ENCODE measurements around the gene RHOA.
"Not testable (repeated sequence)": the region's sequence is repeated elsewhere in the genome, so short reads cannot be mapped to it uniquely, and the experiment has no call there.

RHOA gene

DNA sequence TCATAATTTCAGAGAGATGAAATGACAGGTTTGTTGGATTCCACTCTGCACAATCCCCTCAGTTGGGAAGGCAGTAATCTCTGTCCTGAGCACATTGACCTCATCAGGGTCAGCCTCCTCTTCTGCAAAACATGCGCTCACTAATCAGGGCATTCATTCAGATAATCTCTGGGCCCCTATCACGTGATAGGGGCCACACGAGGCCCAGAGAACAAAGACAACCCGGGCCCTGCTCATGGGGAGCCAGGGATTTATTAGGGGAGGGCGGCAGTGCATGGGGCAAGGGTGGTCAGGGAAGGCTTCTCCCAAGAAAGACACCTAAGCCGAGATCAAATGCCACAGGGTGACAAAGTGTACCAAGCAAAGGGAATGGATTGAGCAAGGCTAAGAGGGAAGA, 1.6 kb upstream of the RHOA start:
- DNase-seq (ENCODE audit: insufficient read length, low spot score) (no peak), FAIRE-seq (no peak)
- TF ChIP-seq SPI1 (IDR thresholded peaks at IDR 0.05; ENCODE audit: low read depth, low read length), result no peak
- TF ChIP-seq POLR2A (IDR thresholded peaks at IDR 0.05; ENCODE audit: low read depth, low read length), result no peak
- no peak for TF ChIP-seq PAX5 (IDR thresholded peaks at IDR 0.05; ENCODE audit: insufficient read depth, low read length, severe bottlenecking)
- no peak for TF ChIP-seq TAF1 (IDR thresholded peaks at IDR 0.05; ENCODE audit: low read depth, low read length)
- no peak for TF ChIP-seq POU2F2 (IDR thresholded peaks at IDR 0.05; ENCODE audit: low read depth, low read length)
- TF ChIP-seq POLR2AphosphoS5 (IDR thresholded peaks at IDR 0.05; ENCODE audit: low read depth, low read length), result no peak

DNA sequence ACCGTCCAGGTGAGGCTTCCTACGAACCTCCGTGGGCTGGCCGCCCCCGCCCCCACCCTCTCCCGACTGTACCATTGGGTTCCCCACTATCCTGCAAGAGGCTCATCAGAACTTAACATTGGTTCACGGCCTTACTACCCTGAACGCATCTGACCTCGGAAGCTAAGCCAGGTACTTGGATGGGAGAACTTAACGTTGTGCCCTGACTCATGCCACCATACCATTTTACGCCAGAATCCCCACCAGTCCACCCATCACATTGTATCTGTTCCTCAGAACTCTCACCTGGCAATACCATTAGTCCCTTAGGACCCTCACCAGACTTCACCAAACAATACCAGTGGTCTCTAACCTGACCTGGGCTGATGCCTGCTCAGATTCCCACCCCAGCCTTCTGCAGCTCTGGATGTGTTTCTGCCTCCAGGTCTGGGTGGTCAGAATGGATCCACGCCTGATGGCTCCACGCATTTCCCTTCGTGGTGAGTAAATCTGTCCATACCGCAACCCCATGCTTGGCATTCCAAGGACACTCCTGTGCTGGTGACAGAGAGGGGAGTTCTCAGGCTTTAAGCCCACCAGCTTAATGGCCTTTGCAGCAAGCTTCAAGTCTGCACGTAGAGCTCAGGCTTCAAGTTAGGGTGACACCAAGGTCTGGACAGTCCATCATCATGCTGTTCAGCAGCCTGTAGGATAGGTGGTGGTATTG, 1.0 kb upstream of the RHOA start:
- TF ChIP-seq TAF1 (IDR thresholded peaks at IDR 0.05; ENCODE audit: low read depth, low read length), result no peak
- no peak for TF ChIP-seq POU2F2 (IDR thresholded peaks at IDR 0.05; ENCODE audit: low read depth, low read length)
- TF ChIP-seq POLR2AphosphoS5 (IDR thresholded peaks at IDR 0.05; ENCODE audit: low read depth, low read length), result no peak
- TF ChIP-seq SPI1 (IDR thresholded peaks at IDR 0.05; ENCODE audit: low read depth, low read length), result no peak
- no peak for TF ChIP-seq POLR2A (IDR thresholded peaks at IDR 0.05; ENCODE audit: low read depth, low read length)
- TF ChIP-seq PAX5 (IDR thresholded peaks at IDR 0.05; ENCODE audit: insufficient read depth, low read length, severe bottlenecking), result no peak
- DNase-seq (ENCODE audit: insufficient read length, low spot score) (no peak), FAIRE-seq (no peak)

DNA sequence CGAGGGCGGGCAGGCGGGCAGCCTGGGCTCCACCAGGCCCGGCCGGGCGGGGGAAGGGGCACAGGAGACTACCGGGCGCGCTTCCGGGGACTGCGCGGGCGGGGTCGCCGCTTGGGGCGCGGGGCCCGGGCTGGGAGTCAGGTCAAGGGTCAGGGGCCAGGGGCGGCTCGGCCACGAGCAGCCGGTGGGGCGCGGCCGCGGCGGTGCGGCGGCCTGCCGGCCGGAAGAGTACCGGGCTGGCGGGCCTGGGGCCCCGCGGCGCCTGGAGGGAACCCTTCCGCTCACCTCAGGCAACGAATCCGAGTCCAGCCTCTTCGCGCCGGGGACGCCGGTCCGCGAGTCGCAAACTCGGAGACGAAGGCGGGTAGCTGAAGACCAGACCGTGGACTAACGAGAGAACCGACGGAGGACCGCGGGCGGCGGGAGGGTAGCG, 225 bp downstream of the RHOA start:
- TF ChIP-seq POLR2AphosphoS5 (IDR thresholded peaks at IDR 0.05; ENCODE audit: low read depth, low read length) (no peak), SPI1 (IDR thresholded peaks at IDR 0.05; ENCODE audit: low read depth, low read length) (no peak), PAX5 (IDR thresholded peaks at IDR 0.05; ENCODE audit: insufficient read depth, low read length, severe bottlenecking) (no peak), POLR2A (IDR thresholded peaks at IDR 0.05; ENCODE audit: low read depth, low read length) (no peak), POU2F2 (IDR thresholded peaks at IDR 0.05; ENCODE audit: low read depth, low read length) (no peak), TAF1 (IDR thresholded peaks at IDR 0.05; ENCODE audit: low read depth, low read length) (no peak)
- DNase-seq (ENCODE audit: insufficient read length, low spot score) (no peak), FAIRE-seq (no peak)

DNA sequence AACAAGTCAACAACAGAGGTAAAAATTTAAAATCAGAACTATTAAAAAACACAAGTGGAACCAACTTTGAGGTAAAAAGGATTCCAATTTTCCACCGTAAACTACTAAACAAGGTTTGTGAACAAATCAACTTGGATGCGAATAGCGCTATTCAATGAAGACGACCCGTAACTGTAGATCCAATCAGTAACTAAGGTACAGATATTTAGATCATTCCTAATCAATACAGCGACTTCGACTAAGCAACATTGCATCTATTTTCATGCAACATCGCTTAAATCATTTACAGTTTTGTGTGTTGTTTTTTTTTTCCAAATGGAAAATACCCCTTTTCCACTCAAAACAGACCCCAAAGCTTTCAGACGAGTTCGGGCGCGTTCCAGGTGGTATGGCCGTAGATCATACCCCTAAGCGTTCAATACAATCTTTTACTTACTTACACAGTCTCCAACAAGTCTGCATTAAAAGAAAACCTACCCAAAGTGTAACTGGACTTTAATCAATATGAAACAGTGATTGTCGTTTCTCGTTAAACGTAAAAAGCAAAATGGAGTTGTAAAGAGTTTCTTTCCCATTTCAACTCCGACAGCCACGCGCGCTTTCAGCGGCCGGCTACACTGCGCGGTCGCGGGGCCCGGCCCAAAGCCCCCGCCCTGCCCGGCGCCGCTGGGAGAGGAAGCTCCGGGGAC, 786 bp downstream of the RHOA start:
- DNase-seq (ENCODE audit: insufficient read length, low spot score) (no peak), FAIRE-seq (no peak)
- TF ChIP-seq SPI1 (IDR thresholded peaks at IDR 0.05; ENCODE audit: low read depth, low read length), result no peak
- TF ChIP-seq POLR2A (IDR thresholded peaks at IDR 0.05; ENCODE audit: low read depth, low read length), result no peak
- no peak for TF ChIP-seq POU2F2 (IDR thresholded peaks at IDR 0.05; ENCODE audit: low read depth, low read length)
- no peak for TF ChIP-seq TAF1 (IDR thresholded peaks at IDR 0.05; ENCODE audit: low read depth, low read length)
- no peak for TF ChIP-seq POLR2AphosphoS5 (IDR thresholded peaks at IDR 0.05; ENCODE audit: low read depth, low read length)
- no peak for TF ChIP-seq PAX5 (IDR thresholded peaks at IDR 0.05; ENCODE audit: insufficient read depth, low read length, severe bottlenecking)

DNA sequence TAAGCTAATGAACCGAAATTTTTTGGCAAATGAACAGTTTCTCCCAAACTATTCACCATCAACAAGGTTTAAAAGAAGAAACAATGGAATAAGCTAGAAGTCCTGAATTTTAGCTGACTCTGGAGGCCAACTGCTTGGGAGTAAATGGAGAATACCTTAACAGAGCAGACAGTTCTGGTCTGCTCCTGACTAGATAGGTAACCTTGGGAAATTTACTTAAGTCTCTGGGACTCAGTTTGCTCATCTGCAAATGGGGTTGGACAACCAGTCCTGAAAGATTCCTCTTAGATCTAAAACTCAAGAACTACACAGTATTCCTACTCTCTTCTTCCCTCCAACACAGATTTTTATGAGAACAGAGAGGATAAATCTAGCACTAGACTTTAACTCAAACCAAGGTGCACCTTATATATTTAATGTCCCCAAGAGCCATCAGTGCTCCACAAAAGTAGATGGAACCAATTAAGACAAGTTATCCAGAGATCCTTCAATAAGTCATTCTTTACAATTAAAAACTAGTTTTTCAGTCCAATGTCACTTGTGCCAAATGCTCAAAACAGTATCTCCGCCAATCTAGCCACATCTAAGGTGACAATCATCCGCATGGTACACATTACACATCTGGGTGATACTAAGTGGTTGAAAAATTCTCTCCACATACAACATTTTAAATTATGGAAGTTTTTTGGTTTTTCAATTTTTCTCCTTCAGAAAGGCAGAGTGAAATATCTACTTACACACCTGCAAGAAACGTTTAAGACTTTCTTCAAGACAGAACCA, 1.5 kb downstream of the RHOA start:
- DNase-seq (ENCODE audit: insufficient read length, low spot score), result no peak
- no peak for FAIRE-seq
- TF ChIP-seq POLR2A (IDR thresholded peaks at IDR 0.05; ENCODE audit: low read depth, low read length) (no peak), POU2F2 (IDR thresholded peaks at IDR 0.05; ENCODE audit: low read depth, low read length) (no peak), TAF1 (IDR thresholded peaks at IDR 0.05; ENCODE audit: low read depth, low read length) (no peak), POLR2AphosphoS5 (IDR thresholded peaks at IDR 0.05; ENCODE audit: low read depth, low read length) (no peak), PAX5 (IDR thresholded peaks at IDR 0.05; ENCODE audit: insufficient read depth, low read length, severe bottlenecking) (no peak), SPI1 (IDR thresholded peaks at IDR 0.05; ENCODE audit: low read depth, low read length) (no peak)

DNA sequence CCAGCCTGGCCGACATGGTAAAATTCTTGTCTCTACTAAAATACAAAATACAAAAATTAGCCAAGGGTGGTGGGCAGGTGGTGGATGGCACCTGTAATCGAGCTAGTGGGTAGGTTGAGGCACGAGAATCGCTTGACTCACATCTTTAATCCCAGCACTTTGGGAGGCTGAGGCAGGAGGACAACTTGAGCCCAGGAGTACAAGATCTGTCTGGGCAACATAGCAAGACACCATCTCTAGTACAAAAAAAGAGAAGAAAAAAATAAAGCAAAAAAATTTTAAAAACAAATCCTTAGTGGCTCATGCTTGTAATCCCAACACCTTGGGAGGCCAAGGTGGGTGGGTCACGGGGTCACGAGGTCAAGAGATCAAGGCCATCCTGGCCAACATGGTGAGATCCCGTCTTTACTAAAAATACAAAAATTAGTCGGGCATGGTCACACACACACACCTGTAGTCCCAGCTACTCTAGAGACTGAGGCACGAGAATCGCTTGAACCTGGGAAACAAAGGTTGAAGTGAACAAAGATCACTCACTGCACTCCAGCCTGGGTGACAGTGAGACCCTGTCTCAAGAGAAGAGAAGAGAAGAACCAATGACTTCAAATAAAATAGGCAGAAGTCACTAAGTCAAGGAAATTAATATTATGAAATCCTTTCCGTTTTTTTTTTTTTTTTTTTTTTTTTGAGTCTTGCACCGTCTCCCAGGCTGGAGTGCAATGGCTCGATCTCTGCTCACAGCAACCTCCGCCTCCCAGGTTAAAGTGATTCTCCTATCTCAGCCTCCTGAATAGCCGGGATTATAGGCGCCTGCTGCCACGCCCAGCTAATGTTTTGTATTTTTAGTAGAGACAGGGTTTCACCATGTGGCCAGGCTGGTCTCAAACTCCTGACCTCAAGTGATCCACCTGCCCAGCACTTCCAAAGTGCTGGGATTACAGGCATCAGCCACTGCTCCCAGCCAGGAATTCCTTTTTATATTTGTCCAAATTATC, 4.9 kb downstream of the RHOA start:
- DNase-seq (ENCODE audit: insufficient read length, low spot score), result no peak
- no peak for FAIRE-seq

DNA sequence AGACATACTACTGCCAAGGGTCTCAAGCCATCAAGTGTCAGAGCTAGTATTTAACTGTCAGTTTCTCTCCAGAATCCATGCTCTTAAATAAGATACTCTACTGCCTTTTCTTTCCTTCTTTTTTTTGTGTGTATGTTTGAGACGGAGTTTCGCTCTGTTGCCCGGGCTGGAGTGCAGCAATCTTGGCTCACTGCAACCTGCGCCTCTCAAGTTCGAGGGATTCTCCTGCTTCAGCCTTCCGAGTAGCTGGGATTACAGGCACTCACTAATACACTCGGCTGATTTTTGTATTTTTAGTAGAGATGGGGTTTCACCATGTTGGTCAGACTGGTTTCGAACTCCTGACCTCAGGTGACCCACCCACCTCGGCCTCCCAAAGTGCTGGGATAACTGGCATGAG, 6.2 kb downstream of the RHOA start:
- not testable (repeated sequence) for DNase-seq (ENCODE audit: insufficient read length, low spot score); FAIRE-seq

More for the DNA sequence above, 4.9 kb downstream of the RHOA start:
- TF ChIP-seq POLR2A (IDR thresholded peaks at IDR 0.05; ENCODE audit: low read depth, low read length), result no peak
- no peak for TF ChIP-seq POLR2AphosphoS5 (IDR thresholded peaks at IDR 0.05; ENCODE audit: low read depth, low read length)
- TF ChIP-seq SPI1 (IDR thresholded peaks at IDR 0.05; ENCODE audit: low read depth, low read length), result no peak
- TF ChIP-seq TAF1 (IDR thresholded peaks at IDR 0.05; ENCODE audit: low read depth, low read length), result no peak
- no peak for TF ChIP-seq POU2F2 (IDR thresholded peaks at IDR 0.05; ENCODE audit: low read depth, low read length)
- TF ChIP-seq PAX5 (IDR thresholded peaks at IDR 0.05; ENCODE audit: insufficient read depth, low read length, severe bottlenecking), result no peak

DNA sequence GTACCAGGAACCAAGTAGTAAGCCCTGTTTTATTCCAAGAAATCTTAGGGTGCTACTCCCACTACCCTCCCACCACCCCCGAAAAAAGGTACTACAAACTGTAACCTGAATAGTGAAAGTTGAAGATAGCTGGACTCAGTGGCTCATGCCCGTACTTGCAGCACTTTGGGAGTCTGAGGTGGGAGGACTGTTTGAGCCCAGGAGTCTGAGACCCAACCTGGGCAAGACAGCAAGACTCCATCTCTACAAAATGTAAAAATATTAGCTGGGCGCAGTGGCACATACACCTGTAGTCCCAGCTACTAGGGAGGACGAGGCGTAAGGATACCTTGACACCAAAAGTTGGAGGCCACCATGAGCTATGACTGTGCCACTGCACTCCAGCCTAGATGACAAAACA, 7.9 kb downstream of the RHOA start:
- DNase-seq (ENCODE audit: insufficient read length, low spot score), result no peak
- TF ChIP-seq SPI1 (IDR thresholded peaks at IDR 0.05; ENCODE audit: low read depth, low read length) (no peak), POLR2AphosphoS5 (IDR thresholded peaks at IDR 0.05; ENCODE audit: low read depth, low read length) (no peak), POLR2A (IDR thresholded peaks at IDR 0.05; ENCODE audit: low read depth, low read length) (no peak), POU2F2 (IDR thresholded peaks at IDR 0.05; ENCODE audit: low read depth, low read length) (no peak), PAX5 (IDR thresholded peaks at IDR 0.05; ENCODE audit: insufficient read depth, low read length, severe bottlenecking) (no peak), TAF1 (IDR thresholded peaks at IDR 0.05; ENCODE audit: low read depth, low read length) (no peak)
- no peak for FAIRE-seq

Data from GM12891 (cell line).